Hypothalamus (tissue), 51 donors: ENCODE measurements around the gene KRTAP12-3.
"Not testable (repeated sequence)": the region's sequence is repeated elsewhere in the genome, so short reads cannot be mapped to it uniquely, and the experiment has no call there.

Experiments used
- DNase-seq, 51 donors: peaks; one replicate each; lab custom pipeline; 2025; lab: John Stamatoyannopoulos, UW

KRTAP12-3 gene

DNA sequence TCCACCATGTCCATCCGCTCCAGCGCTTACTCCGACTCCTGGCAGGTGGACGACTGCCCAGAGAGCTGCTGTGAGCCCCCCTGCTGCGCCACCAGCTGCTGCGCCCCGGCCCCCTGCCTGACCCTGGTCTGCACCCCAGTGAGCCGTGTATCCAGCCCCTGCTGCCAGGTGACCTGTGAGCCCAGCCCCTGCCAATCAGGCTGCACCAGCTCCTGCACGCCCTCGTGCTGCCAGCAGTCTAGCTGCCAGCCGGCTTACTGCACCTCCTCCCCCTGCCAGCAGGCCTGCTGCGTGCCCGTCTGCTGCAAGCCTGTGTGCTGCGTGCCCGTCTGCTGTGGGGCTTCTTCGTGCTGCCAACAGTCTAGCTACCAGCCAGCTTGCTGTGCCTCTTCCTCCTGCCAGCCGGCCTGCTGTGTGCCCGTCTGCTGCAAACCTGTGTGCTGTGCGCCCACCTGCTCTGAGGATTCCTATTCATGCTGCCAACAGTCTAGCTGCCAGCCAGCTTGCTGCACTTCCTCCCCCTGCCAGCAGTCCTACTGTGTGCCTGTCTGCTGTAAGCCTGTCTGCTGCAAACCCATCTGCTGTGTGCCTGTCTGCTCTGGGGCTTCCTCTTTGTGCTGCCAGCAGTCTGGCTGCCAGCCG, 30.4 kb upstream of the KRTAP12-3 start:
- not testable (repeated sequence) for DNase-seq

DNA sequence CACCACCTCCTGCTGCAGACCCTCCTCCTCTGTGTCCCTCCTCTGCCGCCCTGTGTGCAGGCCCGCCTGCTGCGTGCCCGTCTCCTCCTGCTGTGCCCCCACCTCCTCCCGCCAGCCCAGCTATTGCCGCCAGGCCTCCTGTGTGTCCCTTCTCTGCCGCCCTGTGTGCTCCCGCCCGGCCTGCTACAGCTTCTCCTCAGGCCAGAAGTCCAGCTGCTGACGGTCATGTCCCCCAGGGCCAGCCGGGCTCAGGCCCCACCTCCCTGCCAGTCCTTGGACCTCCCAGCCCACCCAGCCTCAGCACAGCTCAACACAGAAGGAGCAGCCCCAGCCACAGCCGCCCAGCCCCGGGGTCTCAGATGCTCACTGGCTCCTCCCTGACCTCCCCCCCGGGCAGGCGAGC, 29.9 kb upstream of the KRTAP12-3 start:
- DNase-seq: not testable (repeated sequence)

- DNase-seq: no peak
These were observed 28.9 kb upstream of the KRTAP12-3 start for GRCh38 chr21:44628707-44629391.

DNA sequence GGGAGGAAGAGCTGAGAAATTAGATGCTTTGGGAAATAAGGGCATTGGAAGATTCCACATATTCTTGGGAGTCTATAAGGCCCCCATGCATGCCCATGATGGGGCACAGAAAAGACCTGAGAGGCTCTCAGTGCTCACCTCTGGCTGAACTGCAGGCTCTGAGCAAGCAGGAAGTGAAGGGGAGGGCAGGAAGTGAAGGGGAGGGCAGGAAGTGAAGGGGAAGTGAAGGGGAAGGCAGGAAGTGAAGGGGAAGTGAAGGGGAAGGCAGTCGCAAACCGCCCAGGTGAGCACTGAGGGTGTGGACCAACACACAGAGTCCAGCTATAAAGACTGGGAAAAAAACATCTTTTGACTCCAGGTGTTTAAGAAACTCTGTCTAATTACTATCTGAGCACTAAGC, 27.3 kb upstream of the KRTAP12-3 start:
- no peak for DNase-seq

- DNase-seq: no peak
These were observed 25.7 kb upstream of the KRTAP12-3 start for GRCh38 chr21:44632067-44632466.

- no peak for DNase-seq
These were observed 21.3 kb upstream of the KRTAP12-3 start for GRCh38 chr21:44636209-44637017.

DNA sequence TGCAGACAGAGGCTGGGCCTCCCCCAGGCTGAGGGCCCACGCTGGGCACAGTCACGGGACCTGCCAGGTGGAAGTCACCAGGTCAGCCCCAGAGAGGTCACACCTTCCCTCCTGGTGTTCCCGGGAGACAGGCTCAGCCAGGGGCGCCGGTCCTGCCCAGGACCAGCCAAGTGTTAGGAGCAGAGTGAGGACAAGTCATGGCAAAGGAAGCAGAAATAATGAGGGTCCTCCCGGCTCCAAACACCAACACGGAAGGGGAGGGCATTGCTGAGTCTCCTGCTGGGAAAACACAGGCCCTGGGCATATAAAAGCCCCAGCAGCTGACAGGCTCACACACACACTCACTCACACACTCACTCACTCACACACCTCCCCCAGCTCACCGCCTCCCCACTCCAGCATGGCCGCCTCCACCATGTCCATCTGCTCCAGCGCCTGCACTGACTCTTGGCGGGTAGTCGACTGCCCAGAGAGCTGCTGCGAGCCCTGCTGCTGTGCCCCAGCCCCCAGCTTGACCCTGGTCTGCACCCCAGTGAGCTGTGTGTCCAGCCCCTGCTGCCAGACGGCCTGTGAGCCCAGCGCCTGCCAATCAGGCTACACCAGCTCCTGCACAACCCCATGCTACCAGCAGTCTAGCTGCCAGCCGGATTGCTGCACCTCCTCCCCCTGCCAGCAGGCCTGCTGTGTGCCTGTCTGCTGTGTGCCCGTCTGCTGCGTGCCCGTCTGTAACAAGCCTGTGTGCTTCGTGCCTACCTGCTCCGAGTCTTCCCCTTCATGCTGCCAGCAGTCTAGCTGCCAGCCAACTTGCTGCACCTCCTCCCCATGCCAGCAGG, 20.5 kb upstream of the KRTAP12-3 start, which contains the start of gene KRTAP10-10:
TSS of gene KRTAP10-10 (plus strand) at position 339 of the 833 bp plus-strand sequence. CDS start at position 401, 62 bp downstream.
- peak in 1 of 51 donors; percentile 34 for DNase-seq

- DNase-seq: not testable (repeated sequence)
These were observed 19.8 kb upstream of the KRTAP12-3 start for GRCh38 chr21:44637851-44638348.

GRCh38 chr21:44638506-44639330, 19.0 kb upstream of the KRTAP12-3 start:
- DNase-seq: not testable (repeated sequence)

DNA sequence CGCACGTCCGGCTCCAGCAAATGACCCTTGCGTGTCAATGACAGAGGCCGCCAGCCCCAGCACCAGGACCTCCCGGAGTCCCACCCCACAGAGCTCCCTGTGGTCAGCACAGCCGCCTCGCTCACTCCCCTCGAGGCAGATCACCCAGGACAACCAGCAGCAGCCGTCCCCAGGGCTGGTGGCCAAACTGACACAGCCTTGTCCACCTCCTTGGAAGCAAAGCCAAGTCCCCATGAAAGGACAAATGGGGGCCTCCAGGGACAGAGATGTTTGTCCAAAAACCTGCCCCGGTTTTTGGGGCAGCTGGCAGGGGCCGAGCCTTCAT, 18.4 kb upstream of the KRTAP12-3 start:
- no peak for DNase-seq

- no peak for DNase-seq
These were observed 17.0 kb upstream of the KRTAP12-3 start for GRCh38 chr21:44640761-44641160.

DNA sequence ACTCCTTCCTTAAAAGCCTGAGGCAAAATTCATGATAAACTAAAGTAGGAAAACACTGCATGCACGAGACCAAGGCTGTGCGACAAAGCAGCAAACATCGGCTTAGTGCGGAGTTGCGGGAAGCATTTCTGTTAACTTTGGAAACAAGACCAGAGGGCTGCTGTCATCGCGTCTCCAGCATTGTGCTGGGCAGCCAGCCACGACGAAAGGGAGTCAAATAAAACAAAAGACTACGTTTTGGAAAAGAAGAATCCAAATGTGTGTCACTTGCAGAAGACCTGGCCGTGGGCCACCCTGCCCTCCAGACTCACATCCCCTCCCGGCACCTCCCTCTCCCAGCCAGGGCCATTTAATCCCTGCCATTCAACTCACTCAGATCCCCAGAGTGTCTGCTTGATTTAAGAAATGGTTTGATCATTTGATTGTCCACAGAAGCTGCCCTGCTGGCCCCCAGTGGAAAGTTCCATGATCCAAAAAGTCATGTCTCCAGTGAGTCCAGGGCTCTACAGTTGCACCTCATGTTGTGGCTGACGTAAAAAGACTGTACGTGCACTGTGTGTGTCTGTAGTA, 13.9 kb upstream of the KRTAP12-3 start:
- no peak for DNase-seq

GRCh38 chr21:44644878-44645277, 12.9 kb upstream of the KRTAP12-3 start:
- no peak for DNase-seq

DNA sequence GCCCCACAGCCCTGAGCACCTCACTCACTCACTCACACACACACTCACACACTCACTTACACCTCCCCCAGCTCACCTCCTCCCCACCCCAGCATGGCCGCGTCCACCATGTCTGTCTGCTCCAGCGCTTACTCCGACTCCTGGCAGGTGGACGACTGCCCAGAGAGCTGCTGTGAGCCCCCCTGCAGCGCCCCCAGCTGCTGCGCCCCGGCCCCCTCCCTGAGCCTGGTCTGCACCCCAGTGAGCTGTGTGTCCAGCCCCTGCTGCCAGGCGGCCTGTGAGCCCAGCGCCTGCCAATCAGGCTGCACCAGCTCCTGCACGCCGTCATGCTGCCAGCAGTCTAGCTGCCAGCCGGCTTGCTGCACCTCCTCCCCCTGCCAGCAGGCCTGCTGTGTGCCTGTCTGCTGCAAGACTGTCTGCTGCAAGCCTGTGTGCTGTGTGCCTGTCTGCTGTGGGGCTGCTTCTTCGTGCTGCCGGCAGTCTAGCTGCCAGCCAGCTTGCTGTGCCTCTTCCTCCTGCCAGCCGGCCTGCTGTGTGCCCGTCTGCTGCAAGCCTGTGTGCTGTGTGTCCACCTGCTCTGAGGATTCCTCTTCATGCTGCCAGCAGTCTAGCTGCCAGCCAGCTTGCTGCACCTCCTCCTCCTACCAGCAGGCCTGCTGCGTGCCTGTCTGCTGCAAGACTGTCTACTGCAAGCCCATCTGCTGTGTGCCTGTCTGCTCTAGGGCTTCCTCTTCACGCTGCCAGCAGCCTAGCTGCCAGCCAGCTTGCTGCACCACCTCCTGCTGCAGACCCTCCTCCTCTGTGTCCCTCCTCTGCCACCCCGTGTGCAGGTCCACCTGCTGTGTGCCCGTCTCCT, 11.1 kb upstream of the KRTAP12-3 start, which contains the start of gene KRTAP10-11:
TSS of gene KRTAP10-11 (plus strand) at position 49 of the 856 bp plus-strand sequence. CDS start at position 94, 45 bp downstream.
- DNase-seq: not testable (repeated sequence)

DNA sequence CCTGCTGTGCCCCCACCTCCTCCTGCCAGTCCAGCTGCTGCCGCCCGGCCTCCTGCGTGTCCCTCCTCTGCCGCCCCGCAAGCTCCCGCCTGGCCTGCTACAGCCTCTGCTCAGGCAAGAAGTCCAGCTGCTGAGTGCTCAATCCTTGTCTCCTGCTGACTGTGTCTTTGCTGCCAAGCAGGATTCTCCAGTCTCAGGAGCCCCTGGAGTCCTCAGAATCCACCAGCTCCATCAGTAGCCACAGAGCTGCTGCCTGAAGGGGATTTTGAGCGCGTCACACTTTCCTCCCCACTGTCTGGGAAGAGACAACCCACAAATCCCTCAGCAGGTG, 10.5 kb upstream of the KRTAP12-3 start:
- no peak for DNase-seq

DNA sequence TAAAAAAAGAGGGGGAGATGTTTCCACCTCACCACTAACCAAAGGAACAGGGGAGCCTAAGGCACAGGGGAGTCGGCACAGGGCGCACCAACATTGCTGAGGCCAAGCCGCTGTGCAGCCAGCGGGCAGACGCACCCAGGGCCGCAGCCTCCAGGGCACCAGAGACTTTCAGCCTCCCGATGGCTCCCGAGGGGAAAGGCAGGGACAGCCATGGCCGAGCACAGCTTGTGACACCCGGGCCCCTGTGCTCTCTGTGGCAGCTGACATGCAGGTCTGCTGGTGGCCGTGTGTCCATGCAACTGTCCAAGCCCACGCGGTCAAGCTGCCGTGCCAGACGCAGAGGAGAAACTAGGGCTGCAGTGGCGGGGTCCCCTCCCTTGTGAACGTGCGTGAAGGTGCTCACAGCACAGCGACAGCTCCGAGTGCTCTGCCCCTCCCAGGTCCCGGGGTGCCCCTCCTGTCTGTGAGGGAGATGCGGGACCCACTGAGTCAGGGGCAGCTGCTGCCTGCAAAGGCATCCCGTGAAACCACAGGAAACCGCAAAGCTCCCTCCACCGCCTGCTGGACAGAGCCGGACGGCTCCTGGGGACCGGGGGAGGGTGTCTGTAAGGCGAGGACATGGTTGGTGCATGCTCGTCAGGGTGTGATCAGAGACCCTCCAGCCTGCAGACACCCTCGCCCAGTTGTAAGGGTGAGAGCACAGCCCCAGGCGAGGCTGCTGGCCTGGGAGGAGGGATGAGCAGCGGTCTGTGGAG, 9.0 kb upstream of the KRTAP12-3 start:
- no peak for DNase-seq

GRCh38 chr21:44649521-44650100, 8.1 kb upstream of the KRTAP12-3 start:
- DNase-seq: no peak
